T-helper 1 cell treated with Interleukin-12 subunit alpha and Interleukin-12 subunit beta and Interleukin-4 antibody, amounts not matched to agents 30 ng/mL and 1 ng/mL, for 36 hours (primary cell): ENCODE data around the gene ERCC4. TPM values are rescaled to one million over a fixed set of nuclear protein-coding genes. Genes with fewer than 3 reads are reported as not detected.
"Not testable (repeated sequence)": the region's sequence is repeated elsewhere in the genome, so short reads cannot be mapped to it uniquely, and the experiment has no call there.

Source experiments
- intact Hi-C: fragments of 100-400 bp; cut with micrococcal nuclease; formaldehyde crosslinking; loops from one replicate; pipeline ENCODE4 v1.15.1; 2024
- total RNA-seq: library from RNA; stranded (reverse); gene quantifications from 2 replicates; pipeline ENCODE4 v1.2.3, GENCODE V29; 2022

ERCC4 gene
- 12.6 and 13.7 TPM in 2 replicates for total RNA-seq

- intact Hi-C loops, result loop anchor here (1.0 to 5.0 kb wide), 10 partner anchors 53 to 1463 kb away; partner anchors contain the start of genes BFAR, CPPED1 and MRTFB
These were observed at the start of gene ERCC4 for GRCh38 chr16:13919683-13920509. TSS of gene ERCC4 (plus strand) at chr16:13920154. CDS start at chr16:13920166, 12 bp downstream.

GRCh38 chr16:13873835-13874438 is 46.0 kb upstream of the ERCC4 start:
- intact Hi-C loops, result no loop called here

- intact Hi-C loops, result no loop called here
These were observed 44.2 kb upstream of the ERCC4 start for GRCh38 chr16:13875614-13876284.

GRCh38 chr16:13883276-13883675 is 36.7 kb upstream of the ERCC4 start:
- intact Hi-C loops, result no loop called here

- intact Hi-C loops, result no loop called here
These were observed 36.1 kb upstream of the ERCC4 start for GRCh38 chr16:13883881-13884280.

- intact Hi-C loops, result no loop called here
These were observed 34.3 kb upstream of the ERCC4 start for GRCh38 chr16:13885700-13886099.

GRCh38 chr16:13886608-13887007 is 33.3 kb upstream of the ERCC4 start:
- intact Hi-C loops, result no loop called here

GRCh38 chr16:13889323-13889722 is 30.6 kb upstream of the ERCC4 start:
- intact Hi-C loops, result not testable (repeated sequence)

GRCh38 chr16:13892301-13892700 is 27.7 kb upstream of the ERCC4 start:
- intact Hi-C loops, result no loop called here

- intact Hi-C loops, result no loop called here
These were observed 24.4 kb upstream of the ERCC4 start for GRCh38 chr16:13895516-13895915.

- intact Hi-C loops, result no loop called here
These were observed 23.3 kb upstream of the ERCC4 start for GRCh38 chr16:13896543-13897182.

GRCh38 chr16:13897806-13898205 is 22.1 kb upstream of the ERCC4 start:
- intact Hi-C loops, result no loop called here

GRCh38 chr16:13898233-13898632 is 21.7 kb upstream of the ERCC4 start:
- intact Hi-C loops, result no loop called here

- intact Hi-C loops, result no loop called here
These were observed 17.9 kb upstream of the ERCC4 start for GRCh38 chr16:13902052-13902451.

- intact Hi-C loops, result no loop called here
These were observed 17.3 kb upstream of the ERCC4 start for GRCh38 chr16:13902677-13903076.

GRCh38 chr16:13904179-13904691 is 15.7 kb upstream of the ERCC4 start:
- intact Hi-C loops, result no loop called here

- intact Hi-C loops, result not testable (repeated sequence)
These were observed 15.1 kb upstream of the ERCC4 start for GRCh38 chr16:13904822-13905221.

GRCh38 chr16:13906168-13907089 is 13.5 kb upstream of the ERCC4 start:
- intact Hi-C loops, result no loop called here

- intact Hi-C loops, result no loop called here
These were observed 12.5 kb upstream of the ERCC4 start for GRCh38 chr16:13907431-13907830.

GRCh38 chr16:13909069-13909468 is 10.9 kb upstream of the ERCC4 start:
- intact Hi-C loops, result no loop called here
